Neural progenitor cell (in vitro differentiated cells): ENCODE measurements around the gene CALN1. TPM values are rescaled to one million over a fixed set of nuclear protein-coding genes. Genes with fewer than 3 reads are reported as not detected.

Experiments used
- DNase-seq: peaks from one replicate; pipeline ENCODE4 v3.0.0-alpha.2; 2016; ENCODE audit warnings: low spot score
- H2AFZ ChIP-seq: fragments of 200-600 bp; sonication (generic); replicated peaks from 2 replicates; pipeline ENCODE4 v1.6.1; 2016; ENCODE audit warnings: antibody characterized with exemption
- H3F3A ChIP-seq: fragments of 200-600 bp; sonication (generic); 2 replicates; pipeline ENCODE4 v1.6.1; 2016; ENCODE audit warnings: antibody characterized with exemption, low read depth
- H3K27ac ChIP-seq: fragments of 200-600 bp; sonication (generic); 2 replicates; pipeline ENCODE4 v1.5.1; 2016; ENCODE audit warnings: mild to moderate bottlenecking
- H3K27me3 ChIP-seq: fragments of 200-600 bp; sonication (generic); 2 replicates; pipeline ENCODE4 v1.6.1; 2016; ENCODE audit warnings: mild to moderate bottlenecking, moderate library complexity
- H3K36me3 ChIP-seq: fragments of 200-600 bp; sonication (generic); 2 replicates; pipeline ENCODE4 v1.5.1; 2016
- H3K4me1 ChIP-seq: fragments of 200-600 bp; sonication (generic); 2 replicates; pipeline ENCODE4 v1.6.1; 2016; ENCODE audit warnings: mixed run types
- H3K4me2 ChIP-seq: fragments of 200-600 bp; sonication (generic); 2 replicates; pipeline ENCODE4 v1.6.1; 2016
- H3K4me3 ChIP-seq: fragments of 200-600 bp; sonication (generic); 2 replicates; pipeline ENCODE4 v1.5.1; 2016
- H3K79me2 ChIP-seq: fragments of 200-600 bp; sonication (generic); 2 replicates; pipeline ENCODE4 v1.6.1; 2016; ENCODE audit warnings: low read depth
- H3K9ac ChIP-seq: fragments of 200-600 bp; sonication (generic); 2 replicates; pipeline ENCODE4 v1.6.1; 2016
- H3K9me3 ChIP-seq: fragments of 200-600 bp; sonication (generic); 2 replicates; pipeline ENCODE4 v1.5.1; 2016; ENCODE audit warnings: low read depth
- H4K20me1 ChIP-seq: fragments of 200-600 bp; sonication (generic); 2 replicates; pipeline ENCODE4 v1.6.1; 2016; ENCODE audit warnings: low read depth
- H3K27ac Mint-ChIP-seq: 3 replicates; pipeline ENCODE4 v1.8.0; 2021; ENCODE audit warnings: mixed read lengths
- H3K27me3 Mint-ChIP-seq: 2 replicates; pipeline ENCODE4 v1.8.0; 2022; ENCODE audit warnings: low read depth, mild to moderate bottlenecking, inconsistent platforms, moderate library complexity, mixed read lengths; ENCODE audit not compliant: insufficient read depth
- H3K36me3 Mint-ChIP-seq: 3 replicates; pipeline ENCODE4 v1.8.0; 2021; ENCODE audit warnings: mixed read lengths
- H3K4me1 Mint-ChIP-seq: 3 replicates; pipeline ENCODE4 v1.8.0; 2021; ENCODE audit warnings: mixed read lengths
- H3K4me3 Mint-ChIP-seq: 3 replicates; pipeline ENCODE4 v1.8.0; 2021; ENCODE audit warnings: mild to moderate bottlenecking, moderate library complexity, mixed read lengths
- H3K9me3 Mint-ChIP-seq: 3 replicates; pipeline ENCODE4 v1.8.0; 2020; ENCODE audit warnings: mixed read lengths
- CTCF ChIP-seq: fragments of 200-600 bp; sonication (generic); IDR thresholded peaks from 2 replicates; pipeline ENCODE4 v1.5.1; 2017; ENCODE audit warnings: antibody characterized with exemption, mild to moderate bottlenecking
- EZH2 ChIP-seq: fragments of 200-600 bp; sonication (generic); IDR thresholded peaks from 2 replicates; pipeline ENCODE4 v1.6.1; 2017; ENCODE audit warnings: antibody characterized with exemption, mild to moderate bottlenecking, moderate library complexity
- EZH2phosphoT487 ChIP-seq: fragments of 200-600 bp; sonication (generic); IDR thresholded peaks from 2 replicates; pipeline ENCODE4 v1.6.1; 2017; ENCODE audit warnings: antibody characterized with exemption
- total RNA-seq: library from RNA; depleted of rRNA; stranded (reverse); fragments of >200 nt; gene quantifications from 2 replicates; pipeline ENCODE4 v1.2.3, GENCODE V29; 2015; ENCODE audit warnings: low replicate concordance

The CALN1 gene
- total RNA-seq, 1 donor from 2014 or later, result 3.1 TPM

- no peak overlapping the region for H3K4me2 ChIP-seq
- peaks cover 5% of the 10 kb centered on the region for H3K27me3 Mint-ChIP-seq
- H3K36me3 Mint-ChIP-seq, result no peaks in the 10 kb centered on the region
- H3K27ac Mint-ChIP-seq, result peak overlapping the region; percentile 57
- H3K27ac ChIP-seq, result no peak overlapping the region
- H3K9me3 Mint-ChIP-seq, result peaks cover 31% of the 10 kb centered on the region
- H3K9ac ChIP-seq, result no peak overlapping the region
- TF ChIP-seq CTCF, result no peak
- no peak for TF ChIP-seq EZH2
- TF ChIP-seq EZH2phosphoT487, result no peak
- peak; percentile 29 for DNase-seq
- H3K9me3 ChIP-seq, result no peaks in the 10 kb centered on the region
- no peak overlapping the region for H3K4me3 ChIP-seq
- peak overlapping the region; percentile 56 for H3K4me3 Mint-ChIP-seq
- H3F3A ChIP-seq, result peaks cover 5% of the 10 kb centered on the region
- H4K20me1 ChIP-seq, result no peaks in the 10 kb centered on the region
- no peaks in the 10 kb centered on the region for H3K36me3 ChIP-seq
- peaks cover 4% of the 10 kb centered on the region for H3K4me1 ChIP-seq
- no peak overlapping the region for H2AFZ ChIP-seq
- H3K4me1 Mint-ChIP-seq, result peaks cover 12% of the 10 kb centered on the region
- no peaks in the 10 kb centered on the region for H3K79me2 ChIP-seq
- no peaks in the 10 kb centered on the region for H3K27me3 ChIP-seq
Measured at GRCh38 chr7:71886046-71886445, 526.1 kb downstream of the CALN1 start.

- no peak for DNase-seq
- peaks cover 32% of the 10 kb centered on the region for H3K9me3 Mint-ChIP-seq
- Histone ChIP-seq H3K27me3 (no peaks in the 10 kb centered on the region), H3K9me3 (no peaks in the 10 kb centered on the region), H2AFZ (no peak overlapping the region), H3K4me1 (peaks cover 4% of the 10 kb centered on the region), H3K9ac (no peak overlapping the region), H3K27ac (no peak overlapping the region), H3K79me2 (no peaks in the 10 kb centered on the region), H3K4me2 (no peak overlapping the region), H3K4me3 (no peak overlapping the region), H4K20me1 (no peaks in the 10 kb centered on the region), H3K36me3 (no peaks in the 10 kb centered on the region), H3F3A (peaks cover 5% of the 10 kb centered on the region)
- peaks cover 12% of the 10 kb centered on the region for H3K4me1 Mint-ChIP-seq
- peak overlapping the region; percentile 57 for H3K27ac Mint-ChIP-seq
- H3K27me3 Mint-ChIP-seq, result peaks cover 5% of the 10 kb centered on the region
- TF ChIP-seq EZH2 (no peak), EZH2phosphoT487 (no peak), CTCF (no peak)
- no peaks in the 10 kb centered on the region for H3K36me3 Mint-ChIP-seq
- no peak overlapping the region for H3K4me3 Mint-ChIP-seq
Measured at GRCh38 chr7:71885487-71885886, 526.7 kb downstream of the CALN1 start.

GRCh38 chr7:71883415-71883814, 528.7 kb downstream of the CALN1 start:
- Histone ChIP-seq H3K4me1 (peaks cover 4% of the 10 kb centered on the region), H3K4me3 (no peak overlapping the region), H3F3A (peaks cover 5% of the 10 kb centered on the region), H3K9ac (no peak overlapping the region), H3K4me2 (no peak overlapping the region), H2AFZ (no peak overlapping the region), H3K79me2 (no peaks in the 10 kb centered on the region), H3K9me3 (no peaks in the 10 kb centered on the region), H3K27me3 (no peaks in the 10 kb centered on the region), H4K20me1 (no peaks in the 10 kb centered on the region), H3K27ac (no peak overlapping the region), H3K36me3 (no peaks in the 10 kb centered on the region)
- peaks cover 30% of the 10 kb centered on the region for H3K9me3 Mint-ChIP-seq
- no peak for DNase-seq
- no peak for TF ChIP-seq EZH2phosphoT487
- TF ChIP-seq EZH2, result no peak
- TF ChIP-seq CTCF, result no peak
- H3K27ac Mint-ChIP-seq, result no peak overlapping the region
- H3K36me3 Mint-ChIP-seq, result no peaks in the 10 kb centered on the region
- peaks cover 12% of the 10 kb centered on the region for H3K4me1 Mint-ChIP-seq
- H3K4me3 Mint-ChIP-seq, result no peak overlapping the region
- peaks cover 5% of the 10 kb centered on the region for H3K27me3 Mint-ChIP-seq
